HG02938 (cell line): ENCODE measurements around the gene ITGB8.
A peak's percentile ranks its signal among the peaks of the same experiment; 100 is the strongest.

Experiments
- ATAC-seq: cut with Tn5 transposase; IDR thresholded peaks from one replicate; pipeline ENCODE4 v1.9.1; 2021; ENCODE audit warnings: mild to moderate bottlenecking, moderate library complexity; ENCODE audit not compliant: unreplicated experiment

ITGB8 gene

GRCh38 chr7:20364571-20365196 is 34.0 kb downstream of the ITGB8 start:
- ATAC-seq, result no peak

- no peak for ATAC-seq
Observed at GRCh38 chr7:20365486-20365885, 34.8 kb downstream of the ITGB8 start.

DNA sequence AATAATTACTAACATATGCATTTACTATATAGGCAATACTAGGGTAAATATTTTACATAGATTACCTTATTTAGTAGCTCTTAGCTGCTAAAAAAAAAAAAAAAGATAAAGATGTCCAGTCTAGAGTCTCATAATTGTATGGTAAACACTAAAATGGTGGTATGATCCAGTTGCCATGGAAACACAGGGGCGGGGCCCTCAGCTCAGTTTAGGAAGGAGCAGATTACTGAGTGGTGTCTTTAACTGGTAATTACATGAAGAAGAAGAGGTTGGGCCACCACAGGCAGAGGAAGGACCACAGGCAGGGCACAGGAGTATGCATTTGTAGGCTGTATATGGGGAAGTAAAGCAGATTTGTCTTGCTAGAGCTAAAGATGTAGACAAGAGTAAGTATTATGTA is 43.7 kb downstream of the ITGB8 start:
- no peak for ATAC-seq

DNA sequence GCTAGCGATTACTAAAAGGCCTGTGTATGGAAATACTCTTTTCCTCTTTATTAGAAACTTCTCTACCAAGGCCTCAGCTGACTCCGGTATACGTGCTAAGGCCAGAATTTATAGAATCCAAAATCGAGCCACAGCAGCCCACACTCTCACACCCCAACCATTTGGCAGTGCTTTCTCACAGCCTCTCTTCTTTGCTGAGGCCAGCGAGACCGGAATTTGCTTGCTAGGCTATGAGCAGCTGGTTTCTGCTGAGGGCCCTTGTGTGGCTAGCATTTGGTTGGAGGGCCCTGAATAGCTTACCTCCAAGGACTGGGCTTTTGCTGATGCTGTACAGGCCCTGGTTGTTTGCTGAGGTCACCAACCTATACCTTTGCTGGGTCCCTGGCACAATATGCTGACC is 46.1 kb downstream of the ITGB8 start:
- no peak for ATAC-seq

DNA sequence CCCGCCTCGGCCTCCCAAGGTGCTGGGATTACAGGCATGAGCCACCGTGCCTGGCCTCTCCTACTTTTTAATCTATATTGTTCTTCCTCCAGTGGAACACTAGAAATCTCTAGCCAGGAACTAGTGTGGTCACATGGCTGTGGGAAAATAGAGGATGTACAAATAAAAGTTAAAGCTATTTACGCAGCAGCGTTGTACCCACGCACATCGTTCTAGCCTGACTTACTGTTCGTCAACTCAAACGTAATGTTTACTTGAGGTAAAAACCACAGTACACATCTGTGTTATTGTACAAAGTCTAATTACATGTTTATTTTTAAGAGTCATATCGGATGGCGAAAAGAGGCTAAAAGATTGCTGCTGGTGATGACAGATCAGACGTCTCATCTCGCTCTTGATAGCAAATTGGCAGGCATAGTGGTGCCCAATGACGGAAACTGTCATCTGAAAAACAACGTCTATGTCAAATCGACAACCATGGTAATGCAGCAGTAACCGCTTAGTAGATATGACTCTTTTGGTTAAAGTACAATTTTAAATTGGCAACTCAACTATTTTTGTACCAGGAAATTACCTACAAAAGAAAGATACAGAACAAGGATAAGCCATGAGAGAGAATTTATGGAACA is 50.8 kb downstream of the ITGB8 start:
- no peak for ATAC-seq

- no peak for ATAC-seq
Observed at GRCh38 chr7:20383351-20383750, 52.7 kb downstream of the ITGB8 start.

DNA sequence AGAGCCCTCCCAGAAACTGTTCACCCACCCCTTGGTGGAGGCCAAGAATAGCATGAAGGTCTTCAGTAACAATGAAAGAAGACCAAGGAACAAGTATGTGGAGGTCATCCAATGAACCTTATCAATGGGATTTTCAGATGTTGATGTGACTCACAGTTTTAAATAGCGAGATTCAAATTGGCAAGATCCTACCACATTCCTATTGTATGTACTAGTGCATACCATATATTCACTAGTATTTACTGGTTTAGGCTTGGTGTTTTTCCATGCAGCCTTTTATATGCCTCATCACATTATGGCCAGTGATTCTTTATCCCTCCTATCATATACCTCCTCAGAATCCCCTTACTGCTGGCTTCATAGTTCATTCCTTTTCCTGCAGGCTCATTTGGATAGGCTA is 54.4 kb downstream of the ITGB8 start:
- ATAC-seq, result no peak

GRCh38 chr7:20388084-20388483 is 57.4 kb downstream of the ITGB8 start:
- ATAC-seq, result no peak

GRCh38 chr7:20389192-20389591 is 58.5 kb downstream of the ITGB8 start:
- ATAC-seq, result peak; percentile 73

GRCh38 chr7:20393021-20393610 is 62.4 kb downstream of the ITGB8 start:
- ATAC-seq, result no peak

GRCh38 chr7:20393616-20394015 is 62.9 kb downstream of the ITGB8 start:
- ATAC-seq, result no peak

DNA sequence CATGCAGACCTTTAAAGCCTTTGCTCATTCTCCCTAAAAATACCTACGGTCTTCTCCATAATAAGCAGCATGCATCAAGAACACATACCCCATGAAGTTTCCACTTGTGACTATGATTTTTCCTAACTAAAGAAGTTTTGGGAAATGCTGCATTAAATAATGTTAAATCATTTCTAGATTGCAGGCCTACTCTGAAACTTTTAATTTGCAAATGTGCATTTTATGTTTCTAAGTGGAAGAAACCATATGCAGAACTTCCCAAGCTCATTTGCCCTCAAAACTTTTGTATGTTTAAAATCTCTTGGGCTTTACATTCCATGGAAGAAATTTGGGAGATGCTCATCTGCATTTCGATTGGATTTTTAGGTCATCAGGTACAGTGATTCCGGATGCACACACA is 63.6 kb downstream of the ITGB8 start:
- ATAC-seq, result no peak

GRCh38 chr7:20395104-20395503 is 64.4 kb downstream of the ITGB8 start:
- no peak for ATAC-seq

GRCh38 chr7:20395511-20395910 is 64.8 kb downstream of the ITGB8 start:
- peak; percentile 86 for ATAC-seq

DNA sequence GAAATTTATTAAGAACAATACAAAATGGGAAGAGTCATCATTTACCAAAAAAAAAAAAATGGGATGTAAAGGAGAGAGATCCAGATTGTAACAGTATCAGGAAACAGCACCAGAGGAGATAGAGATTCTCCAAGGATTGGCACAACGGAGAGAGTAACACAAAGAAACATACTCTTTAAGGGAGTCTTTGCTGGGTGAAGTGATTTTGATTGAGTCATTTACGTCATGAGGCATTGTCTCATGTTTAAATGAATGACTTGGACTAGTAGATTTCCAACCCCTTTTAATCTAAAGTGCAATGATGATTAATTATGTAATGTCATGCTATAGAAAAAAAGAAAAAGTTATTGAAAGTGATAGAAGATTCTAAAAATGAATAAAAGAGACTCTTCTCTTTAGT is 68.8 kb downstream of the ITGB8 start:
- ATAC-seq, result no peak

DNA sequence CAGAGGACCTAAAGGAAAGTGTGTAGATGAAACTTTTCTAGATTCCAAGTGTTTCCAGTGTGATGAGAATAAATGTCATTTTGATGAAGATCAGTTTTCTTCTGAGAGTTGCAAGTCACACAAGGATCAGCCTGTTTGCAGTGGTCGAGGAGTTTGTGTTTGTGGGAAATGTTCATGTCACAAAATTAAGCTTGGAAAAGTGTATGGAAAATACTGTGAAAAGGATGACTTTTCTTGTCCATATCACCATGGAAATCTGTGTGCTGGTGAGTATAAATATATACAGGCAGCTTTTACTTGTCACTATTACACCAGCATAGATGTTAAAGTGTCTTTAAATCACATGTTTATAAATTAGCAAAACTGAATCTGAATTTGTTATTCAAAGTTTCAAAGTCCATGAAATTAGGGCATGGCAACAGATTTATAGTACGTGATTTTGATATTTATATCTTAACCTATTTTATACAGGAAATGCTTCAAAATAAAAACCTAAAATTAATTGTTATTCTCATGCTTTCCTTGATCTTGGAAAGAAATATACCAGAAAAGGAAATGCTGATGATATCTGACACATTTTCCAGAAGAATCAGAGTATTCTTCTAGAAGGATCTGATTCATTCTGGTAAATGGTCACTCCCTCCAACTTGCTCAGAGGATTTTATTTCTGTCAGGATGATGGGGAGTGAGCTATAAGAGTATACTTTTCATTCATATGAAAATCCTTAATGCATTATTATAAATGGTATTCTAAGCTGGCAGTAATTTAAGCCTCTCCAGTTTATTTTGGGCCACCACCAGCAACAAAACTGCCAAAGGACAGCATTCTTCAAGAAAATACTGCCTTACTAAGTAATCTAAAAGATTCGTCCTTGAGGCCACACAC is 71.4 kb downstream of the ITGB8 start:
- ATAC-seq, result no peak

- ATAC-seq, result no peak
Observed at GRCh38 chr7:20402747-20403230, 72.1 kb downstream of the ITGB8 start.

DNA sequence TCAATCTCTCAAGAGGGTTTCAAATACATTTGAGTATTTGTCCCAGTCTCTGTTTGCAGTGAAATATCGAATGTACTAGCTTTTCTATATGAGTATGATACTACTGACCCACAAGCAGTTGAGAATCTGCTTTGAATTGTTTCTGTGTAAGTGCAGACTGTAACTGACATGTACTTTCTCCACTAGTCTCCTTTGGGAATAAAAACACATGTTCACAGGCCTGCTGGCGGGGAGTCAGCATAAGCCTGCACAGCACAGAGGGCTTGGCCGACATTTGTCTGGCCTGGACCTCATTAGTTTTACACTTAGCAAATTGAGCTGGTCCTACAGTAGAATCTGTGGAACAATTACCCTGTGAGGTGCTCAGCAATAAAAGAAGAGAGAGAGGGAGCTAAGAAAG is 72.6 kb downstream of the ITGB8 start:
- no peak for ATAC-seq

- no peak for ATAC-seq
Observed at GRCh38 chr7:20404320-20404719, 73.6 kb downstream of the ITGB8 start.

GRCh38 chr7:20407585-20408466 is 77.1 kb downstream of the ITGB8 start:
- ATAC-seq, result no peak

DNA sequence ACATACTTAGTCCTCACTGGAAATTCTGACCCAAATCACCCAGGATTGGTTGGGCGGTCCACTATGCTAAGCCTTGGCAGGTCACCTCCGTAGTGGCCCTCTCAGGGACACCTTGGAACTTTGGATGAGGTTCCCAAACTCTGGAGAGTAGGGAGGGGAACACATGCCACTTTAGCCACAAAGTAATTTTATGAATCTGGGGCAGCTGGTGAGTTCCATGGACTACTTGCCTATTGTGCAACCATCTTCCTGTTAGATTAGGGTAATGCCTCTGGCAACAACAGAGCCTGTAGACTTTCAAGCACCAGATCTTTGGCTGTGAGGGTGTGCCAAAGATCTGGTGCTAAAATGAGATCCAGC is 77.7 kb downstream of the ITGB8 start:
- no peak for ATAC-seq
